GM10266 (cell line): Measurements from ENCODE around the gene ACSL6.

ENCODE experiments used
- DNase-seq: peaks from one replicate; pipeline ENCODE4 v3.0.0; 2012; ENCODE audit errors: extremely low spot score
- TF ChIP-seq, protein P1 (sequence below): IDR thresholded peaks from 2 replicates; pipeline ENCODE4 v1.5.1; 2012; ENCODE audit warnings: mild to moderate bottlenecking, low read depth; ENCODE audit not compliant: control insufficient read depth, insufficient read depth; ENCODE audit errors: missing control alignments

The ACSL6 gene

DNA sequence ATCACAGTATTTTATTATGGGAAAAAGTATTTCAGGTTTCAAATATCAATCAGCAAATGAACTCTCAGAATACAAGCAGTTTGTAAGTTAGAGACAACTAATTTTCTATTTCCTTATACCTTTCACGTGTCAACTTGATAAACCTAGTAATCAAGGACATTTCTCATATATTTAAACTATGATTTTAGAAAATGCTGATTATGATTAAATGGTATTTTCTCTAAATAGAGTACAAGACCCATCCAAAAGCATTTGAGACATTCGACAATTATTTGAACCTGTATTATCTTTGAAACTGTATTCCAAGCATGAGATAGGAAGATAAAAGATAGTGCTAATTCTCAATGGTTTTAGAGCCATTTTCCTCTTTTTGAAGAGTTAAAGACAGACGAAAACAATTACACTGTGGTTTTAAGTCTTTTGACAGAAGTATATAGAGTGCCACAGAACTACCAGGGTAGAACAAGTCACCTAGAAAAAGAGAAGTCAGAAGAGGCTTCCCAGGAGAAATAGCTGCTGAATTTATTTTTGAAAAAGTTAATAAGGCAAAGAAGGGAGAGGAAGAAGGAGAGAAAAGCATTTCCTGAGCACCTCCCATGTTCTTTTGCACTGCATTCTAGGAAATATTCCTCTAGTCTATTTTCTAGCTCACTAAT lies 71.6 kb downstream of the ACSL6 start:
- TF ChIP-seq, protein P1, sequence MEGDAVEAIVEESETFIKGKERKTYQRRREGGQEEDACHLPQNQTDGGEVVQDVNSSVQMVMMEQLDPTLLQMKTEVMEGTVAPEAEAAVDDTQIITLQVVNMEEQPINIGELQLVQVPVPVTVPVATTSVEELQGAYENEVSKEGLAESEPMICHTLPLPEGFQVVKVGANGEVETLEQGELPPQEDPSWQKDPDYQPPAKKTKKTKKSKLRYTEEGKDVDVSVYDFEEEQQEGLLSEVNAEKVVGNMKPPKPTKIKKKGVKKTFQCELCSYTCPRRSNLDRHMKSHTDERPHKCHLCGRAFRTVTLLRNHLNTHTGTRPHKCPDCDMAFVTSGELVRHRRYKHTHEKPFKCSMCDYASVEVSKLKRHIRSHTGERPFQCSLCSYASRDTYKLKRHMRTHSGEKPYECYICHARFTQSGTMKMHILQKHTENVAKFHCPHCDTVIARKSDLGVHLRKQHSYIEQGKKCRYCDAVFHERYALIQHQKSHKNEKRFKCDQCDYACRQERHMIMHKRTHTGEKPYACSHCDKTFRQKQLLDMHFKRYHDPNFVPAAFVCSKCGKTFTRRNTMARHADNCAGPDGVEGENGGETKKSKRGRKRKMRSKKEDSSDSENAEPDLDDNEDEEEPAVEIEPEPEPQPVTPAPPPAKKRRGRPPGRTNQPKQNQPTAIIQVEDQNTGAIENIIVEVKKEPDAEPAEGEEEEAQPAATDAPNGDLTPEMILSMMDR = no peak
- DNase-seq = no peak

DNA sequence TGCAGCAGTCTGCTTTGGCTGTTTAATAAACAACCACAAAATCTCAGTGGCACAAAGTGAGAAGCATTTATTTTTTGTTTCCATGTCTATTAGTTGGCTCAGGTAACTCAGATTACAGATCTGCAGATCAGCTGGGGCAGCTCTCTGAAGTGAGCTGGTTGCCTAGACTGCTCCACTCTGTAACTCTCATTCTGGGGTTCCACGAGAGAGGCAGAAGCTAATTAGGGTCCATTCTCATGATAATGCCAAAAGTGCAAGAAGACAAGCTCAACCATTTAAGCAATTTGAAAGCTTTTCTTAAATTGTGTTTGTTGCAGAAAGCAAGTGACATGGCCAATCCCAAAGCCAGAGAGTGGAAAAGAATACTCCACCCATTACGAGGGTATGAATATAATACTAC lies 79.2 kb downstream of the ACSL6 start:
- DNase-seq = no peak
- TF ChIP-seq, protein P1 = no peak

DNA sequence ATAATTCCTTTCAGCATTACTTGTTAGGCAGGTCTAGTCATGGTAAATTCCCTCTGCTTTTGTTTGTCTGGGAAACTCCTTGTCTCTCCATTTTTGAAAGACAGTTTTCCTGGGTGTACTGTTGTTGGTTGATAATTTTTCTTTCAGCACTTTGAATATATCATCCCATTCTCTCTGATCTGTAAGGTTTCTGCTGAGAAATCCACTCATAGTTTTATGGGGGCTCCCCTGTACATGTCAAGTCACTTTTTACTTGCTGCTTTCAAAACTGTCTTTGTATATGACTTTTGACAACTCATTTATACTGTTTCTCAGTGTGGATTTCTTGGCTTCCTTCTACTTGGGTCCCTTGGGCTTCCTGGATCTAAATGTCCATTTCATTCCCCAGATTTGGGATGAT lies 82.5 kb downstream of the ACSL6 start:
- TF ChIP-seq, protein P1 = no peak
- DNase-seq = no peak

DNA sequence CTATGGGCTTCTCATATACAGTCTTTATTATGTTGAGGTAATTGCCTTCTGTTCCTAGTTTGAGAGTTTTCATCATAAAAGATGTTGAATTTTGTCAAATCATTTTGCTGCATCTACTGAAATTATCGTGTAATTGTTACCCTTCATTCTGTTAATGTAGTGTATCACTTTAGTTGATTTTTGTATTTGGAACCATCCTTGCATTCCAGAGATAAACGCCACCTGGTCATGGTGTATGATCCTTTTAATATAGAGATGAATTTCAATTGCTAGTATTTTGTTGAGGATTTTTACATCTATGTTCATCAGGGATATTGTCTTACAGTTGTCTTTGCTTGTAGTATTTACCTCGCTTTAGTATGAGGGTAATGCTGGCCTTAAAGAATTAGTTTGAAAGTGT lies 85.3 kb downstream of the ACSL6 start:
- TF ChIP-seq, protein P1 = no peak
- DNase-seq = no peak

DNA sequence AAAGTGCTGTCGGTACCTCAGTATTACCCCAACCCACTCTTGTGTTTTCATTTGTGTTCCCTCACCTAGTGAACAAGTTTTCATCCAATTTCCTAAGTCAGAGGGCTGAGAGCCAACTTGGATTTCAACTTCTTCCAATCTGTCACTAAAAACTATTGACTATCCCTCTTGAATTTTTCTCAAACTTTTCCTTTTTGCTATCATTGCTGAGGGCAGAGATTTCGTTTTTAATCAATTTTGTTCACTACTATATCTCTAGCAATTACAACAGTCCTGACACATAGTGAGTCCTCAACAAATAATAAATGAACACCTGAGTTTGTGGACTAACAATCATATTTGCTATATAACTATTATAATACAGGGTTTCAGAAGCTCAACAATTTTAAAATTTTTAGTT lies 95.0 kb downstream of the ACSL6 start:
- no peak for DNase-seq
- TF ChIP-seq, protein P1 = no peak

DNA sequence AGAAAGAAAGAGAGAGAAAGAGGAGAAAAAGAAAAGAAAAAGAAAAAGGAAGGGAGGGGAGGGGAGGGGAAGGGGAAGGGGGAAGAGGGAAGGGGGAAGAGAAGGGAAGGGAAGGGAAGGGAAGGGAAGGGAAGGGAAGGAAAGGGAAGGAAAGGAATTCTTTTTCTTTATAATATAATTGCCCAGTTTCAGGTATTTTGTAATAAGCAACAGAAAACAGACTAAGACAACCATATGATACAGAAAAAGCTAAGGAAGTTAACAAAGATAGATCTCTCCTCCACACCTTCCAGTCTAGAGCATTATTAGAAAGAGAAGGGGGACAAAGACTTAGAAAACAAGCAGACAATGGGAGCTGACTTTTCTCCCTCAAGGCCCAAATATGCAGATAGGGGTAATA lies 97.0 kb downstream of the ACSL6 start:
- TF ChIP-seq, protein P1 = no peak

DNA sequence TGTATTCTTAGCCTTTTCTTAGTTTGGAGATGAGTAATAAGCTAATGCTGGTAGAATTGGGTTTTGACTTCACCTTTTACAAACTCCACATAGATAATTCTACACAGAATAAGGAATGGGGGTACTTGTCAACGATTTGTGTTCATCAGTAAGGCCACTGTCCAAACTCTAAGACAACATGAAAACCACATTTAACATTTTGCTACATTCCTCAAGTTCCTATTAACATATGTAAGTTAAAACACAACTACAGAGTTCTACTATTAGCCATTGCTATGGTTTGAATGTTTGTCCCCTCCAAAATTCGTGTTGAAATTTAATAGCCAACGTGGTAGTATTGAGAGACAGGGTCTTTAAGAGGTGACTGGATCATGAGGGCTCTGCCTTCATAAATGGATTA lies 97.9 kb downstream of the ACSL6 start:
- TF ChIP-seq, protein P1 = no peak
- no peak for DNase-seq

More for the DNA sequence above, 97.0 kb downstream of the ACSL6 start:
- DNase-seq = no peak
